Measurements from ENCODE around the gene C1QC.

C1QC gene

DNA sequence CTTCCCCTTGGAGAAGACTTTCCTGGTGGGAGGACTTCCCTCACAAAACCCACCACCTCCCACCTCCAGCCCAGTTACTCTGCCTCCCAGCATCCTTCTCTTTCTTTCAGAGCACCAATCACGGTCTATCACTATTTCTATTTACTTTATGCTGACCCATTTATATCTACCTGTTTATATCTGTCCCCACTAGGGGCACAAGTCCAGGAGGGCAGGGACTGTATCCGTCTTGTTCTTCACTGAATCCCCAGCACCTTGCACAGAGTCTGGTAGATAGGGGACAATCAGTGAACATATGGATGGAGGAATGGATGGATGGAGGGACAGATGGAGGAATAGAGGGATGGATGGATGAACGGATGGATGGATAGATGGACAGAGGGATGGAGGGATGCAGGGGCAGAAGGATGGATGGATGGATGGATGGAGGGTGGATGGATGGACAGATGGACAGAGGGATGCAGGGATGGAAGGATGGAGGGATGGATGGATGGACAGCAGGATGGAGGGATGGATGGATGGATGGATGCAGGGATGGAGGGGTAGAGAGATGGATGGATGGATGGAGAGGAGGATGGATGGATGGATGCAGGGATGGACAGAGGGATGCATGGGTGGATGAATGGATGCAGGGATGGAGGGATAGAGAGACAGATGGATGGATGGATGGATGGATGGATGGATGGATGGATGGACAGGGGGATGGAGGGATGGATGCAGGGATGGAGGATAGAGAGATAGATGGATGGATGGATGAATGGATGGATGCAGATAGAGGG, 15.1 kb downstream of the C1QC start:
- no peak overlapping the region for H3K4me3 ChIP-seq (replicated peaks; ENCODE audit: low read depth, low read length)
- no peak for DNase-seq (ENCODE audit: extremely low read depth, insufficient read length)
- TF ChIP-seq, protein P1, sequence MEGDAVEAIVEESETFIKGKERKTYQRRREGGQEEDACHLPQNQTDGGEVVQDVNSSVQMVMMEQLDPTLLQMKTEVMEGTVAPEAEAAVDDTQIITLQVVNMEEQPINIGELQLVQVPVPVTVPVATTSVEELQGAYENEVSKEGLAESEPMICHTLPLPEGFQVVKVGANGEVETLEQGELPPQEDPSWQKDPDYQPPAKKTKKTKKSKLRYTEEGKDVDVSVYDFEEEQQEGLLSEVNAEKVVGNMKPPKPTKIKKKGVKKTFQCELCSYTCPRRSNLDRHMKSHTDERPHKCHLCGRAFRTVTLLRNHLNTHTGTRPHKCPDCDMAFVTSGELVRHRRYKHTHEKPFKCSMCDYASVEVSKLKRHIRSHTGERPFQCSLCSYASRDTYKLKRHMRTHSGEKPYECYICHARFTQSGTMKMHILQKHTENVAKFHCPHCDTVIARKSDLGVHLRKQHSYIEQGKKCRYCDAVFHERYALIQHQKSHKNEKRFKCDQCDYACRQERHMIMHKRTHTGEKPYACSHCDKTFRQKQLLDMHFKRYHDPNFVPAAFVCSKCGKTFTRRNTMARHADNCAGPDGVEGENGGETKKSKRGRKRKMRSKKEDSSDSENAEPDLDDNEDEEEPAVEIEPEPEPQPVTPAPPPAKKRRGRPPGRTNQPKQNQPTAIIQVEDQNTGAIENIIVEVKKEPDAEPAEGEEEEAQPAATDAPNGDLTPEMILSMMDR (IDR thresholded peaks at IDR 0.05; ENCODE audit: insufficient read depth, low read length, poor library complexity, severe bottlenecking), result peak; percentile 33
- H3K27me3 ChIP-seq (replicated peaks; ENCODE audit: control insufficient read depth, insufficient read depth, low read length), result no peaks in the 10 kb centered on the region; the same call in 1 of the 2 replicates
- H3K36me3 ChIP-seq (ENCODE audit: control insufficient read depth, insufficient read depth, low read length), result no peaks in the 10 kb centered on the region

DNA sequence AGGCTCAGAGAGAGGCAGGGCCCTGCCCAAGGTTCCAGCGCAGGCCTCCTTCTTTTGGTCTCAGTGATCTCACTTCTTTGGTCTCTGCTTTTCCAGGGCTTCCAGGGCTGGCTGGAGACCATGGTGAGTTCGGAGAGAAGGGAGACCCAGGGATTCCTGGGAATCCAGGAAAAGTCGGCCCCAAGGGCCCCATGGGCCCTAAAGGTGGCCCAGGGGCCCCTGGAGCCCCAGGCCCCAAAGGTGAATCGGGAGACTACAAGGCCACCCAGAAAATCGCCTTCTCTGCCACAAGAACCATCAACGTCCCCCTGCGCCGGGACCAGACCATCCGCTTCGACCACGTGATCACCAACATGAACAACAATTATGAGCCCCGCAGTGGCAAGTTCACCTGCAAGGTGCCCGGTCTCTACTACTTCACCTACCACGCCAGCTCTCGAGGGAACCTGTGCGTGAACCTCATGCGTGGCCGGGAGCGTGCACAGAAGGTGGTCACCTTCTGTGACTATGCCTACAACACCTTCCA, 17.3 kb downstream of the C1QC start:
- DNase-seq (ENCODE audit: extremely low read depth, insufficient read length), result no peak
- Histone ChIP-seq H3K4me3 (replicated peaks; ENCODE audit: low read depth, low read length) (no peak overlapping the region), H3K27me3 (replicated peaks; ENCODE audit: control insufficient read depth, insufficient read depth, low read length) (no peaks in the 10 kb centered on the region), H3K36me3 (ENCODE audit: control insufficient read depth, insufficient read depth, low read length) (no peaks in the 10 kb centered on the region)
- TF ChIP-seq, protein P1 (IDR thresholded peaks at IDR 0.05; ENCODE audit: insufficient read depth, low read length, poor library complexity, severe bottlenecking), result no peak

DNA sequence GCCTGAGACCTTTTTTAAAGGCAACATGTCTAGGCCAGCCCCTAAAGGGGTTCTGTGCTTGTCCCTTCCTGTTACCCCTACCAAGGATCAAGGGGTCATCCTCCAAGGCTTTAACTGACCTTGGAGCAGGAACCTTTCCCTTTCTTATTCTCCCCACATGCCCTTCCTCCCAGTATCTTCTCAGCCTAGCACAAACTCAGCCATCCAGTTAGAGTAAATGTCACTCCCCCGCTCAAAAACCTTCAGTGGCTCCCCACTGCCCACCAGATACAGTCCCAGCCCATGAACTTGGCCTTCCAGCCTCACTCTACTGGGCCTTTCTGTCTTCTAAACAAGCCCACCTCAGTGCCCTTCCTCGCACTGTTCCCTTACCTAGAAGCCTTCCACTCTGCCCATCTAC, 18.4 kb downstream of the C1QC start:
- DNase-seq (ENCODE audit: extremely low read depth, insufficient read length), result no peak
- TF ChIP-seq, protein P1 (IDR thresholded peaks at IDR 0.05; ENCODE audit: insufficient read depth, low read length, poor library complexity, severe bottlenecking), result no peak
- H3K36me3 ChIP-seq (ENCODE audit: control insufficient read depth, insufficient read depth, low read length), result no peaks in the 10 kb centered on the region
- no peak overlapping the region for H3K4me3 ChIP-seq (replicated peaks; ENCODE audit: low read depth, low read length)
- no peaks in the 10 kb centered on the region for H3K27me3 ChIP-seq (replicated peaks; ENCODE audit: control insufficient read depth, insufficient read depth, low read length)

DNA sequence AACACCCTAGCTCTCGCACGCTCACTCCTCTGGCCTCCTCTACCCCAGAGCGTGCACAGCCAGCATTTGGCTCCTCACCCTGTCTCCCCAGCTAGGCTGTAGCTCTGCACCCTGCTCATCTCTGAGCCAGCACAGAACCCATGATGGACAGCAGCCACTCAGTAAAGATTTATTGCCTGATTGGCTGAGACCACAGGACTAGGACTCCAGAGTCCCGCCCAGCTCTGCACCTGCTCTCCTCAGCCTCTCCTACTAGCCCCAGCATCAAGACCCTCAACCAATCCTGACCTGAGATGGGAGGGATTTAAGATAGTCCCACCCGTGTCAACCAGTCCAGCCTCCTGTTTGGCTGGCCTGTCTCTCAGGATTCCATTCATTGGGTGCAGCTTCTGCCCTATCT, 18.9 kb downstream of the C1QC start:
- TF ChIP-seq, protein P1 (IDR thresholded peaks at IDR 0.05; ENCODE audit: insufficient read depth, low read length, poor library complexity, severe bottlenecking), result no peak
- no peaks in the 10 kb centered on the region for H3K27me3 ChIP-seq (replicated peaks; ENCODE audit: control insufficient read depth, insufficient read depth, low read length)
- H3K4me3 ChIP-seq (replicated peaks; ENCODE audit: low read depth, low read length), result no peak overlapping the region
- DNase-seq (ENCODE audit: extremely low read depth, insufficient read length), result no peak
- H3K36me3 ChIP-seq (ENCODE audit: control insufficient read depth, insufficient read depth, low read length), result no peaks in the 10 kb centered on the region

DNA sequence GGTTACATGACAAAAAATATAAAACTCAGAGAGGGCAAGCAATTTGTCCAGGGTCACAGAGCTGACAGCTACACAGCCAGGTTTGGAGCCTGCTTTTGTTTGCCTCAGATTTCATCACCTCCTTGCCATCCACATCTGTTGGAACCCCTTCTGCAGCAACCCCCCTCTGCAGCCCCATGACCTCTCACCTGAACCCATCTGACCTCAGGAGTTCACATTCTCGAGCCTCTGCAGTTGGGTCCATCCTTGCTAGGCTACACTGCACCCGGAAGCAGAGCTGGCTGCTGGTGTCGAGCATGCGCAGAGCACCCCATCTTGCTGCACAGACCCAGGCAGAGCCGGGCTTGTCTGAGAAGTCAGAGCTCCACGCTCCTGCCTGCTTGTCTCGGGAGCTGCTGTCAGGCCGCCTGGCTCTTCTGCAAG, 19.6 kb downstream of the C1QC start:
- Histone ChIP-seq H3K4me3 (replicated peaks; ENCODE audit: low read depth, low read length) (no peak overlapping the region), H3K27me3 (replicated peaks; ENCODE audit: control insufficient read depth, insufficient read depth, low read length) (no peaks in the 10 kb centered on the region), H3K36me3 (ENCODE audit: control insufficient read depth, insufficient read depth, low read length) (no peaks in the 10 kb centered on the region)
- TF ChIP-seq, protein P1 (IDR thresholded peaks at IDR 0.05; ENCODE audit: insufficient read depth, low read length, poor library complexity, severe bottlenecking), result no peak
- DNase-seq (ENCODE audit: extremely low read depth, insufficient read length), result no peak
